Esophagus muscularis mucosa (tissue), 4 donors: ENCODE results near the gene AKAP13.

Source experiments
- CTCF ChIP-seq, 3 experiments: fragments of 200-600 bp in 2 of 3; fragments of 450-650 bp in 1 of 3; sonication (generic) in 2 of 3; IDR thresholded peaks; one replicate each; pipeline ENCODE4 v1.5.1; 2017 to 2019; ENCODE audit warnings: antibody characterized with exemption in 3 of 3, mild to moderate bottlenecking in 2 of 3, moderate library complexity in 1 of 3
- EP300 ChIP-seq: sonication (generic); formaldehyde crosslinking; IDR thresholded peaks from one replicate; pipeline ENCODE4 v1.6.1; 2017; ENCODE audit warnings: antibody characterized with exemption
- POLR2A ChIP-seq: fragments of 450-650 bp; IDR thresholded peaks from one replicate; pipeline ENCODE4 v1.6.1; 2017; ENCODE audit warnings: antibody characterized with exemption, moderate library complexity, mild to moderate bottlenecking, low read depth
- POLR2AphosphoS5 ChIP-seq, 2 donors: sonication (generic); formaldehyde crosslinking; IDR thresholded peaks; one replicate each; pipeline ENCODE4 v1.6.1; 2017; ENCODE audit warnings: antibody characterized with exemption in 2 of 2

DNA sequence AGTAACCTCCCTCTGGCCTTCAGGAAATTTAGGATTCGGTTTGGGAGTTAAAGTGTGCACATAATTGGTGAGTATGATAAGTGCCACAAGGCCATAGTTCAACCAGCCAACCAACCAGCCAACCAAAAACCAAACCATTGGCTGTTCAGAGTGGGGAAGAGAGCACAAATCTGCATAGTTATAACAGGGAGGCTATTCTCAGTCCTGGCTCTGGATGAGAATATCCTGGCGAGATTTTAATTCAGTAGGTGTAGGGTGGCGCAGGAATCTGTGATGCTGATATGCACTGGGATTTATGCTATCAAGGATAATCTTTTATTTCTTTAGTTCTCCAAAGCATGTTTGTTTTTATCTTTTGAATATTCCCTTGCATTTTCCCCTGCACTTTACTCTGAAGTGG is 49.1 kb downstream of the AKAP13 start:
- TF ChIP-seq CTCF (IDR thresholded peaks at IDR 0.05) (no peak), POLR2A (no peak), EP300 (no peak), POLR2AphosphoS5 (IDR thresholded peaks at IDR 0.05) (no peak)
